Cardiac muscle cell (in vitro differentiated cells and primary cell): ENCODE results near the gene HOPX. TPM values are rescaled to one million over a fixed set of nuclear protein-coding genes. Genes with fewer than 3 reads are reported as not detected.

Experiments used
- DNase-seq, 2 donors: peaks; one replicate each; pipeline versions ENCODE4 v3.0.0 to v3.0.0-alpha.2; 2010 to 2017; ENCODE audit warnings: low read depth in 1 of 2, low spot score in 1 of 2
- H3K27ac ChIP-seq: fragments of 200-600 bp; sonication (generic); 2 replicates; pipeline ENCODE4 v1.5.1; 2016
- H3K27me3 ChIP-seq: fragments of 200-600 bp; sonication (generic); 2 replicates; pipeline ENCODE4 v1.6.0; 2016; ENCODE audit warnings: control low read depth
- H3K36me3 ChIP-seq: fragments of 200-600 bp; sonication (generic); 2 replicates; pipeline ENCODE4 v1.5.1; 2016; ENCODE audit warnings: control low read depth
- H3K4me1 ChIP-seq: fragments of 200-600 bp; sonication (generic); 2 replicates; pipeline ENCODE4 v1.8.1; 2017; ENCODE audit warnings: low read depth, mild to moderate bottlenecking, mixed run types
- H3K4me3 ChIP-seq: fragments of 200-600 bp; sonication (generic); 2 replicates; pipeline ENCODE4 v1.5.1; 2016; ENCODE audit warnings: mild to moderate bottlenecking
- H3K9me3 ChIP-seq: fragments of 200-600 bp; sonication (generic); 2 replicates; pipeline ENCODE4 v1.5.1; 2017; ENCODE audit warnings: low read depth, mild to moderate bottlenecking, control low read depth
- polyA plus RNA-seq: library from polyadenylated mRNA; unstranded; fragments of >200 nt; fragmentation: Nextera tagmentation; extraction: Ambion mirVana; gene quantifications from 2 replicates; pipeline ENCODE4 v1.2.1, GENCODE V29; 2016
- total RNA-seq: library from RNA; depleted of rRNA; stranded (reverse); fragments of >200 nt; gene quantifications from 2 replicates; pipeline ENCODE4 v1.2.3, GENCODE V29; 2016
- TF ChIP-seq, protein P1 (sequence below): IDR thresholded peaks from 2 replicates; pipeline ENCODE4 v1.5.1; 2012; ENCODE audit warnings: low read depth, mild to moderate bottlenecking, low read length

The HOPX gene
- total and polyA plus RNA-seq, 2 experiments from 2014 or later, result 0.12 to 2.6 TPM

DNA sequence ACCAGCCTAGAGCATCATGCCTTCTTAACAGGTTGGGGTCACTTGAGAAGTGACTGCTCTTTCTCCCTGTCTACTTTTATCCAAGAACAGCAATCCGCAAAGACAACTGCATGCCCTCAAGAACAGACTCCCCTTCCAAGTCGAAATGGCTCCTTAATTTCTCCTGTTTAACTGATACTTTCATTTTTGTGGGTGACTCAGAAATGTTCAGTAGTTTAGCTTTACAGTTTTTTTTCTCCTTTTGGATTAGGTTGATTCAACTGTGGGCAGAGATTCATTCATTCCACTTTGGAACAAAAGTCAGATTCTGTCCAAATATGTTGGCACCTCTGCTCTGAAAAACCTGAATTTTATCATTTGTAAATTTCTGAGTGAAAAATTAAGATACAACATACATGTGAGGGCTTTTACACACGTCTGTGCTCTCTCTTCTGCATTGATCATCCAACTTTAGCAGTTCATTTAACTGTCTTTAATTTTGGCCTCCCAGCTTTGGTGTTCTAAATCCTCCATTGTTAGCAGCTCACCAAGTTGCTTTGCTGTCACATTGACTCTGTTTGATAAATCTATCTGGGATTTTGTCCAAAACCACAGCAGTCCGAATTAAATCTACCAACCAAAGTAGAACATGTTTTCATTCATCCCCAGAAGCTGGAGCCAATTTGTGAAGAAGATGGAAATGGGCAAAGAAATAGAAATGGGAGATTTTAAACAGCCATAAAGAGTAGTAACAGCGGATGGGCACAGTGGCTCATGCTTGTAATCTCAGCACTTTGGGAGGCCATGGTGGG, 50.0 kb downstream of the HOPX start:
- H3K4me3 ChIP-seq, result no peak overlapping the region
- DNase-seq, result peak in 1 of 2 donors; percentile 60
- H3K9me3 ChIP-seq, result no peaks in the 10 kb centered on the region
- H3K4me1 ChIP-seq, result no peaks in the 10 kb centered on the region
- no peak overlapping the region for H3K27ac ChIP-seq
- H3K27me3 ChIP-seq, result no peaks in the 10 kb centered on the region
- no peaks in the 10 kb centered on the region for H3K36me3 ChIP-seq
- TF ChIP-seq, protein P1, sequence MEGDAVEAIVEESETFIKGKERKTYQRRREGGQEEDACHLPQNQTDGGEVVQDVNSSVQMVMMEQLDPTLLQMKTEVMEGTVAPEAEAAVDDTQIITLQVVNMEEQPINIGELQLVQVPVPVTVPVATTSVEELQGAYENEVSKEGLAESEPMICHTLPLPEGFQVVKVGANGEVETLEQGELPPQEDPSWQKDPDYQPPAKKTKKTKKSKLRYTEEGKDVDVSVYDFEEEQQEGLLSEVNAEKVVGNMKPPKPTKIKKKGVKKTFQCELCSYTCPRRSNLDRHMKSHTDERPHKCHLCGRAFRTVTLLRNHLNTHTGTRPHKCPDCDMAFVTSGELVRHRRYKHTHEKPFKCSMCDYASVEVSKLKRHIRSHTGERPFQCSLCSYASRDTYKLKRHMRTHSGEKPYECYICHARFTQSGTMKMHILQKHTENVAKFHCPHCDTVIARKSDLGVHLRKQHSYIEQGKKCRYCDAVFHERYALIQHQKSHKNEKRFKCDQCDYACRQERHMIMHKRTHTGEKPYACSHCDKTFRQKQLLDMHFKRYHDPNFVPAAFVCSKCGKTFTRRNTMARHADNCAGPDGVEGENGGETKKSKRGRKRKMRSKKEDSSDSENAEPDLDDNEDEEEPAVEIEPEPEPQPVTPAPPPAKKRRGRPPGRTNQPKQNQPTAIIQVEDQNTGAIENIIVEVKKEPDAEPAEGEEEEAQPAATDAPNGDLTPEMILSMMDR, result no peak

DNA sequence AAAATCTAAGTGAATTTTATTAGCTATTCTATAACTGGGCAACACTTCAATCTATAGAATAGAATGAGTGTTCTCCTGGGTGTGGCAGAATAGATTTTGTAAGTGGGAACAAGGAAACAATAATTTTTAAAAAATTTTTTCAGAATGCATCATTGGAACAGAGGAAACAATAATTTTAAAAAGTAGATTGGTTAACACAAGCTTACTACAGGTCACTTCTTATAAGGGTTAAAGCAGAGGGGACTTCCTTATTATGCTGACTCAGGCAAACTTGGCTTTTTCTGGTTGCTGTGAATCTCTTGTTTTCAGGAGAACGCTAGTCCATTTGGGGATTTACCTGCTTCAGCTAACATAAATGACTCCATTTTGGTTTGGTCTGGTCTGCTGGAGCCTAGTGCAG, 52.5 kb downstream of the HOPX start:
- H3K9me3 ChIP-seq, result no peaks in the 10 kb centered on the region
- no peaks in the 10 kb centered on the region for H3K36me3 ChIP-seq
- H3K4me1 ChIP-seq, result no peaks in the 10 kb centered on the region
- H3K27ac ChIP-seq, result no peak overlapping the region
- no peak overlapping the region for H3K4me3 ChIP-seq
- DNase-seq, result no peak
- TF ChIP-seq, protein P1, result no peak
- H3K27me3 ChIP-seq, result no peaks in the 10 kb centered on the region

DNA sequence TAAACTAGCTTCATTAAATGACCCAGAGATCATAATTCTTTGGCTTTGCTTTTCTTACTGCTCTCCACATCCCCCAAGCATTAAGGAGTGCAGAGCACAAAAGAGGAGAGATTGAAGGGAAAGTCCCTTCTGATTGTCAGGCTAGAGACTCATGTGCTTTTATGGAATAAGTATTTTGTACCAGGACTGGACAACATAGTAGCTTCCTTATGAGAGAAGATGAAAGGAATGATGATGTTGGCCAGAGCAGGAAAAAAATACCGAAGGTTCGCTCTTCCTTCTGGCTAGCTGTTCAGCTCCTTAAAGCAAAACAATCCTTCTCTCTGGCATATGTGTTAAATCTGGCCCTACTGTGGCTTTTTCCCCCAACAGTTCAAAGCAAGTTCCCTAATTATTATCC, 53.1 kb downstream of the HOPX start:
- TF ChIP-seq, protein P1, result no peak
- Histone ChIP-seq H3K4me1 (no peaks in the 10 kb centered on the region), H3K36me3 (no peaks in the 10 kb centered on the region), H3K4me3 (no peak overlapping the region), H3K9me3 (no peaks in the 10 kb centered on the region), H3K27ac (no peak overlapping the region), H3K27me3 (no peaks in the 10 kb centered on the region)
- DNase-seq, result no peak

DNA sequence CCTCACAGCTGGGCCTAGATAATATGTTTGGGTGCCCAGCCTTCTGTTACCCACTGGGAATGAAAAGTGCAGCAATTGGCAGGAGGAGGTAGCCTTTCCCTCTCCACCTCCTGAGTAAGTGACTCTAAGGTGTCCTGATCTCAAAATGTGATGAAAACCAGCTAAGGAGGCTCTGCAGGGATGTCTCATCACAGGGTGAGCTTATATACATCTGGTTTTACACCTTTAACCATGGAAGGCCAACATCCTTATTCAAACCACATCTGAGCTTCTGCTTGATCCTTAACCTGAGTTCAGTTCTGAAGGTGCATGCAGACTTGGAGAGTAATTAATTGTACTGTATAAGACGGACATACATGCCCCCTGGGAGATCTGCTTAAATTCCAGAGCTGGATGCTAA, 53.7 kb downstream of the HOPX start:
- H3K36me3 ChIP-seq, result no peaks in the 10 kb centered on the region
- H3K4me1 ChIP-seq, result no peaks in the 10 kb centered on the region
- H3K9me3 ChIP-seq, result no peaks in the 10 kb centered on the region
- TF ChIP-seq, protein P1, result no peak
- DNase-seq, result no peak
- H3K27me3 ChIP-seq, result no peaks in the 10 kb centered on the region
- H3K27ac ChIP-seq, result no peak overlapping the region
- no peak overlapping the region for H3K4me3 ChIP-seq

DNA sequence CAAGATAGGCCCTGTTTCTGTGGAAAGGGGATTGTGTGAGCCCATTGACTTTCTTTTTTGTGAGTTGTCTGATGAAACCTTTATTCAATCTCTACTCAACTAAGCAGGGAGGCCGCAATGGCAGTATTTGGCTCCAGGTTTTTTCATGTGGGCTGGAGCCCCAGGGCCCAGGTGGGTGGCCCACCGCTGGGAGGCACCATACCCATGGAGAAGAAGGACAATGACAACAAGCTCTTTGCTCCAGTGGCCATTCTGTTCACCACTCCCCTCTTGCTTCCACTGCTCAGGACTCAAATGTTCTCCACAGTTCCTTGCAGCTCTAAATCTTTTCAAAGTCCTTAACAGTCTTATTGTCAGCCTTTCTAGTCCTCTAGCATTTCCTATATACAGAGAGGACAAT, 54.1 kb downstream of the HOPX start:
- no peak overlapping the region for H3K27ac ChIP-seq
- no peak for DNase-seq
- no peaks in the 10 kb centered on the region for H3K27me3 ChIP-seq
- no peaks in the 10 kb centered on the region for H3K9me3 ChIP-seq
- no peaks in the 10 kb centered on the region for H3K4me1 ChIP-seq
- TF ChIP-seq, protein P1, result peak; percentile 10
- H3K4me3 ChIP-seq, result no peak overlapping the region
- H3K36me3 ChIP-seq, result no peaks in the 10 kb centered on the region
